Kidney tubule cell (primary cell): ENCODE data around the gene TAF11L2.
"Not testable (repeated sequence)": the region's sequence is repeated elsewhere in the genome, so short reads cannot be mapped to it uniquely, and the experiment has no call there.

Source experiments
- DNase-seq: peaks from one replicate; pipeline ENCODE4 v3.0.0-alpha.2; 2018; ENCODE audit warnings: low spot score

TAF11L2 gene

DNA sequence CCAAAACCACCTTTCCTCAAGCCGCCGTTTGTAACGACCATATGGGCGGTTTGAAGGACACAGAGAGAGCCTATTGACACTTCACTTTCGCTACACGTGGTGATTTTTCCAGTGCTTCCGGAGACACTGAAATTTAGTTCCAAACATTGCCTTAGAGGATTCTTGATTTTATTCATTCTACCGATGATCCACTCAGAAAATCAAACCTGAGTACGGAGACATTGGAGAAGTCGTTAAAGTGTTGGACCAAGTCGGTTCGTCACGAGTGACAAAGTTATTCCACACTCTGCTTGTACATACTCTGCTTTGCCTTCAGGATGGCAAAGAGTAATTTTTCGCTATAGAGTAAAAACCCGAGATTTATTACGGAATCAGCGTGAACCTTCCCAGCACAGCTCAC is 28.5 kb downstream of the TAF11L2 start:
- peak; percentile 7 for DNase-seq

DNA sequence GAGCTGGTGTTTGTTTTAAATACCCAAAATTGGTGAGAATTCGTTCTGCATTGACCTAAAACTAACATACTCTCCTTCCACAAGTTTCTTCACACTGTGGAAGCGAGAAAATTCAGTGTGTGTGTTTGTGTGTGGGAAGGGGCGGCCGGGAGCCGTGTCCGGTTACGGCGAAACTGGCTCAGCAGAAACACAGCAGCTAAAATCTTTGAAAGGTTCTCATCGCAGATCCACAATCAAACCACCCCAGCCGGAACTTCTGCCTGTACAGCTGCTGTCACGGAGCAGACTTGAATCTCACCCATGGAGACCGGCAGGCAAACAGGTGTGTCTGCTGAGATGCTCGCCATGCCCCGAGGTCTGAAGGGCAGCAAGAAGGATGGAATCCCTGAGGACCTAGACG is 30.3 kb downstream of the TAF11L2 start, which contains the start of gene TAF11L6:
Gene TAF11L6, plus strand, starts transcription at position 301 of the 400 bp plus-strand sequence.
- not testable (repeated sequence) for DNase-seq
